Midbrain (tissue), 1 donor: ENCODE data around the gene MRPS31.
"Not testable (repeated sequence)": the region's sequence is repeated elsewhere in the genome, so short reads cannot be mapped to it uniquely, and the experiment has no call there.

Experiments
- DNase-seq: peaks from one replicate; lab custom pipeline; 2025; lab: John Stamatoyannopoulos, UW

Gene MRPS31

GRCh38 chr13:40762849-40763248 is 8.1 kb downstream of the MRPS31 start:
- DNase-seq, result no peak

GRCh38 chr13:40758811-40759210 is 12.2 kb downstream of the MRPS31 start:
- no peak for DNase-seq

- no peak for DNase-seq
These were observed 14.9 kb downstream of the MRPS31 start for GRCh38 chr13:40756042-40756441.

GRCh38 chr13:40755082-40755700 is 15.8 kb downstream of the MRPS31 start:
- no peak for DNase-seq

- DNase-seq, result no peak
These were observed 21.7 kb downstream of the MRPS31 start for GRCh38 chr13:40749327-40749726.

- DNase-seq, result not testable (repeated sequence)
These were observed 35.8 kb downstream of the MRPS31 start for GRCh38 chr13:40735232-40735548.

- not testable (repeated sequence) for DNase-seq
These were observed 36.3 kb downstream of the MRPS31 start for GRCh38 chr13:40734536-40735231.

- no peak for DNase-seq
These were observed 38.3 kb downstream of the MRPS31 start for GRCh38 chr13:40732658-40733057.

GRCh38 chr13:40728595-40728994 is 42.4 kb downstream of the MRPS31 start:
- DNase-seq, result no peak

GRCh38 chr13:40714433-40714832 is 56.6 kb downstream of the MRPS31 start:
- not testable (repeated sequence) for DNase-seq

GRCh38 chr13:40706439-40706838 is 64.6 kb downstream of the MRPS31 start:
- DNase-seq, result no peak

GRCh38 chr13:40697711-40698110 is 73.3 kb downstream of the MRPS31 start:
- no peak for DNase-seq

GRCh38 chr13:40694426-40694825 is 76.6 kb downstream of the MRPS31 start:
- DNase-seq, result no peak

GRCh38 chr13:40692946-40693345 is 78.0 kb downstream of the MRPS31 start:
- no peak for DNase-seq

- DNase-seq, result no peak
These were observed 82.2 kb downstream of the MRPS31 start for GRCh38 chr13:40688781-40689180.

- peak; percentile 38 for DNase-seq
These were observed 88.3 kb downstream of the MRPS31 start for GRCh38 chr13:40682449-40683240.

GRCh38 chr13:40681341-40682146 is 89.4 kb downstream of the MRPS31 start:
- no peak for DNase-seq

- no peak for DNase-seq
These were observed 90.2 kb downstream of the MRPS31 start for GRCh38 chr13:40680659-40681323.

GRCh38 chr13:40679480-40679985 is 91.5 kb downstream of the MRPS31 start:
- no peak for DNase-seq
